ENCODE measurements around the gene JUND. TPM values are rescaled to one million over a fixed set of nuclear protein-coding genes. Genes with fewer than 3 reads are reported as not detected.
A peak's percentile ranks its signal among the peaks of the same experiment; 100 is the strongest.

JUND gene
- total RNA-seq, 1 experiment from 2014 or later = 221 TPM

GRCh38 chr19:18317961-18318800, 36.8 kb upstream of the JUND start:
- H3K27me3 ChIP-seq (ENCODE audit: insufficient read depth, low read length) = no peaks in the 10 kb centered on the region
- CTCF ChIA-PET = interaction anchor here (1.3 kb wide), 2 partner anchors 39 to 40 kb away, joined by 4 to 5 read pairs; no protein-coding TSS in a partner anchor
- RAD21 ChIA-PET (ENCODE audit: low non-redundant PET in 1 of 2, low total read pairs in 2 of 2, uncharacterized antibody in 2 of 2, unreplicated experiment in 2 of 2) = no interaction called here
- TF ChIP-seq, protein P1, sequence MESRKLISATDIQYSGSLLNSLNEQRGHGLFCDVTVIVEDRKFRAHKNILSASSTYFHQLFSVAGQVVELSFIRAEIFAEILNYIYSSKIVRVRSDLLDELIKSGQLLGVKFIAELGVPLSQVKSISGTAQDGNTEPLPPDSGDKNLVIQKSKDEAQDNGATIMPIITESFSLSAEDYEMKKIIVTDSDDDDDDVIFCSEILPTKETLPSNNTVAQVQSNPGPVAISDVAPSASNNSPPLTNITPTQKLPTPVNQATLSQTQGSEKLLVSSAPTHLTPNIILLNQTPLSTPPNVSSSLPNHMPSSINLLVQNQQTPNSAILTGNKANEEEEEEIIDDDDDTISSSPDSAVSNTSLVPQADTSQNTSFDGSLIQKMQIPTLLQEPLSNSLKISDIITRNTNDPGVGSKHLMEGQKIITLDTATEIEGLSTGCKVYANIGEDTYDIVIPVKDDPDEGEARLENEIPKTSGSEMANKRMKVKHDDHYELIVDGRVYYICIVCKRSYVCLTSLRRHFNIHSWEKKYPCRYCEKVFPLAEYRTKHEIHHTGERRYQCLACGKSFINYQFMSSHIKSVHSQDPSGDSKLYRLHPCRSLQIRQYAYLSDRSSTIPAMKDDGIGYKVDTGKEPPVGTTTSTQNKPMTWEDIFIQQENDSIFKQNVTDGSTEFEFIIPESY (IDR thresholded peaks at IDR 0.05; ENCODE audit: extremely low read depth, insufficient replicate concordance, low read length) = no peak
- TF ChIP-seq CEBPB (IDR thresholded peaks at IDR 0.05; ENCODE audit: low read depth) (no peak), TCF7L2 (IDR thresholded peaks at IDR 0.05; ENCODE audit: borderline replicate concordance, extremely low read depth, insufficient read depth, insufficient read length) (no peak), ZNF274 (IDR thresholded peaks at IDR 0.05; ENCODE audit: low read depth, low read length) (no peak), SP1 (IDR thresholded peaks at IDR 0.05; ENCODE audit: low read depth) (no peak), EGR1 (IDR thresholded peaks at IDR 0.05; ENCODE audit: low read depth) (no peak), EZH2 (IDR thresholded peaks at IDR 0.05) (no peak), FOSL1 (IDR thresholded peaks at IDR 0.05; ENCODE audit: low read depth) (no peak), ELF1 (IDR thresholded peaks at IDR 0.05; ENCODE audit: borderline replicate concordance, low read depth) (no peak), CBX3 (IDR thresholded peaks at IDR 0.05; ENCODE audit: low read depth) (no peak), REST (IDR thresholded peaks at IDR 0.05; ENCODE audit: low read depth) (no peak), YY1 (IDR thresholded peaks at IDR 0.05; ENCODE audit: extremely low read depth, insufficient replicate concordance, low read depth, low read length) (no peak), SRF (IDR thresholded peaks at IDR 0.05; ENCODE audit: low read depth) (no peak), ZFX (IDR thresholded peaks at IDR 0.05) (no peak), ATF3 (IDR thresholded peaks at IDR 0.05) (no peak), POLR2A (IDR thresholded peaks at IDR 0.05; ENCODE audit: borderline replicate concordance, extremely low read depth, insufficient read depth, insufficient read length) (no peak)
- TF ChIP-seq, protein P2, sequence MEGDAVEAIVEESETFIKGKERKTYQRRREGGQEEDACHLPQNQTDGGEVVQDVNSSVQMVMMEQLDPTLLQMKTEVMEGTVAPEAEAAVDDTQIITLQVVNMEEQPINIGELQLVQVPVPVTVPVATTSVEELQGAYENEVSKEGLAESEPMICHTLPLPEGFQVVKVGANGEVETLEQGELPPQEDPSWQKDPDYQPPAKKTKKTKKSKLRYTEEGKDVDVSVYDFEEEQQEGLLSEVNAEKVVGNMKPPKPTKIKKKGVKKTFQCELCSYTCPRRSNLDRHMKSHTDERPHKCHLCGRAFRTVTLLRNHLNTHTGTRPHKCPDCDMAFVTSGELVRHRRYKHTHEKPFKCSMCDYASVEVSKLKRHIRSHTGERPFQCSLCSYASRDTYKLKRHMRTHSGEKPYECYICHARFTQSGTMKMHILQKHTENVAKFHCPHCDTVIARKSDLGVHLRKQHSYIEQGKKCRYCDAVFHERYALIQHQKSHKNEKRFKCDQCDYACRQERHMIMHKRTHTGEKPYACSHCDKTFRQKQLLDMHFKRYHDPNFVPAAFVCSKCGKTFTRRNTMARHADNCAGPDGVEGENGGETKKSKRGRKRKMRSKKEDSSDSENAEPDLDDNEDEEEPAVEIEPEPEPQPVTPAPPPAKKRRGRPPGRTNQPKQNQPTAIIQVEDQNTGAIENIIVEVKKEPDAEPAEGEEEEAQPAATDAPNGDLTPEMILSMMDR (IDR thresholded peaks at IDR 0.05 in 2 of 3, conservative IDR thresholded peaks at IDR 0.05 in 1 of 3; ENCODE audit: borderline replicate concordance in 1 of 3, insufficient read depth in 1 of 3, low read depth in 2 of 3, low read length in 2 of 3) = no peak
- DNase-seq (ENCODE audit: low read depth, low spot score) = no peak
- H3K36me3 ChIP-seq (ENCODE audit: control insufficient read depth in 1 of 2, insufficient read depth in 2 of 2, low read length in 2 of 2) = peaks cover 9 to 31% of the 10 kb centered on the region in 2 experiments
- intact Hi-C loops (cut with micrococcal nuclease) = no loop called here
- peaks cover 92% of the 10 kb centered on the region for H3K79me2 ChIP-seq (ENCODE audit: insufficient read depth, low read length)
- no TSS peak for BruUV-seq (replicated peaks)
- H2AFZ ChIP-seq (ENCODE audit: low read depth, low read length, poor library complexity, severe bottlenecking) = no peak overlapping the region
- H3K9ac ChIP-seq (ENCODE audit: low read length) = peak overlapping the region; percentile 18; the same call in 1 of the 2 replicates
- no peak overlapping the region; the same call in 1 of the 2 replicates for H3K4me2 ChIP-seq (ENCODE audit: low read length)
- H3K4me1 ChIP-seq (ENCODE audit: control insufficient read depth in 1 of 2, insufficient read depth in 2 of 2, low read length in 2 of 2) = peaks cover 39 to 42% of the 10 kb centered on the region in 2 experiments
- no peaks in the 10 kb centered on the region for H3K9me3 ChIP-seq (ENCODE audit: control insufficient read depth in 1 of 2, insufficient read depth in 1 of 2, low read depth in 1 of 2, low read length in 2 of 2)
- H3K9me2 ChIP-seq (ENCODE audit: insufficient read depth) = no peaks in the 10 kb centered on the region
- no peak overlapping the region for H3K4me3 ChIP-seq (replicated peaks in 1 of 2; ENCODE audit: low read depth in 1 of 2, low read length in 2 of 2)
- H3K27ac ChIP-seq (ENCODE audit: low read depth, low read length) = peak overlapping the region; percentile 60
- no peak for ATAC-seq
- H4K20me1 ChIP-seq (ENCODE audit: insufficient read depth) = no peaks in the 10 kb centered on the region
- POLR2A ChIA-PET = interaction anchor here (1.1 to 1.9 kb wide), 3 partner anchors 14 to 39 kb away, joined by 3 to 6 read pairs (median 5); no protein-coding TSS in a partner anchor

Measured in HCT116 (cell line).